Activated CD8-positive, alpha-beta memory T cell treated with anti-CD3 and anti-CD28 coated beads, Interleukin-2, amount 50 U/mL, for 1 hour (primary cell): Measurements from ENCODE around the gene APRT.

Experiments used
- DNase-seq: peaks from one replicate; pipeline ENCODE4 v3.0.0-alpha.2; 2020; ENCODE audit errors: extremely low read depth

APRT gene

GRCh38 chr16:88822281-88823040, 10.7 kb upstream of the APRT start:
- no peak for DNase-seq

- DNase-seq, result no peak
Observed at GRCh38 chr16:88821168-88821850, 9.6 kb upstream of the APRT start.

DNA sequence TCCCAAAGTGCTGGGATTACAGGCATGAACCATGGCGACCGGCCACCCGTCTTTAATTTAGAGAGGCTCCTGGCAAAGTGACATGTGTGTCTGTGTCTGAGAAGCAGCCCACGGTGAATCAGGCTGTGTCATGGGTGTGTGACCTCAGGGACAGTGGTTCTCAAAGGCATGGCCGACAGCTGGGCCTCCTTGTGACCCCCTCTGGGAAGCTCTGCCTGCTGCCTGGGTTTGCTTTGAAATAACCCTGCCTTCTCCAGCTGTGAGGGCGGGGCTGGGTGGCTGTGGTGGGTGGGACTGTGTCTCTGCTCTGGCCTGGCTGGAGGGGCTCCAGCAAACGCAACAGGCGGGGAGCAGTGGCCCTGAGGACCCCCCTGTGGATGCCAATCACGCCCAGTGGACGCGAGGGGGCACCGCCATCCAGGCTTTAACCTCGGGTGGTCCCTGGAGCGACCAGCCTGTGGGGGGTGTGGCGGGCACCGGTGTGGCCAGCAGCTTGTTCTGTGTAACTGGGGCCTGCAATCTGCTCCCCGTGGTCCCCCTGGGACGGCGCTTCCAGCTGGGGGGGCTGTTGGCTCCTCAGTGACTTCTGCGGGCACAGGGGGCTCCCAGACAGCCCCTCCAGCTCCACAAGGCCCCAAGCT, 8.8 kb upstream of the APRT start:
- no peak for DNase-seq

DNA sequence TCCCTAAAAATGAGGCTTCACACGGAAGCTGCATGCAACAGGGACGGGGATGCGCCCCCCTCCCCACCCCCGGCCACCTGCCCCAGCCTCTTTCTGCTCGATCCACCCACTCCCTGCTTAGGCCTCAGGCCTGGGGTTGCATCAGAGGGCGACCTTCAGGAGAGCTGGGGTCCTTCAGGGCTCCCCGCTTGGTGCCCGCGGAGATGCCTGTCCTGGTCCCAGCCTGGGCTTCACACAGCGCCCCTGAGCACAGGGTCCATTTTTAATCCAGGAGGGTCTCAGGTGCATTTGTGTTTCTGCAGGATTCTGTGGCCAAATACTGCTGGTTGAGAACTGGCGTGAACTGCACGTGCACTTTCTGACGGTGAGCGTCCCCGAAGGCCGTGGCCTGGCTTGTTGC, 7.4 kb upstream of the APRT start:
- no peak for DNase-seq

GRCh38 chr16:88818575-88818874, 6.8 kb upstream of the APRT start:
- DNase-seq, result no peak

- DNase-seq, result no peak
Observed at GRCh38 chr16:88817785-88818574, 6.3 kb upstream of the APRT start.

DNA sequence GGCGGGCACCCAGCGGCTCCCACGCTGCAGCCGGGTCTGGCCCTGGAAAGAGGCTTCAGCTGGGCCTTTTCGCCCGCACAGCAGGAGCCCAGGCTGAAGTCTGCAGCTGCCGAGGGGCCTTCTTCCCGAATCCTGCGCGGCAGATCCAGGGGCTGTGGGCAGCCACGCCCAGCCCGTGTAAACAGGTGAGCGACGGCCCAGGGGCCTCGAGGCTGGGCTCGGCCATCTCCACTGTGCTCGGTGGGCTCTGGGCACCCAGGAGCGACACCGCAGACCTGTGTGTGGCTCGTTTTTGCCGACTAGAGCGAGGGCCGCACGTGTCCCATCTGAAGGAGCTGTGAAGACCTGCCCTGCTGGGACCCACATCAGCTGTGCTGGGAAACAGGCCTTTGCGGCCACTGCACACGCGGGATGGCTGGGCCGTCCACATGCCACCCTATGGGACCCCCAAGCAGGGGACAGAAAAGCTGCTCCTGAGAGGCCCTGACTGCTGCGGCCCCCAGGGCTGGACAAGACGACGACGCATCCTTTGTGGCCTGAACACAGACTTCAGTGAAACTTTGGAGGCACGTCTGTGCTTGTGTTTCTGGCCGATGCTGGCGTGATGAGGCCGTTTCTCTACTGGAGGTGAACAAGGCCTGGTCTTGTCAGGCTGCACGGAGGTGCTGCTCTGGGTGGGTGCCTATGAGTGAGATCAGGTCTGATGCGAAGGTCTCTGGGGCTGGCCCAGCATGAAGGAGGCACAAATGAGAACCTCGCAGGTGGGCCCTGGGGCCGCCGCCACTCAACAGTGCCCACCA, 5.2 kb upstream of the APRT start:
- no peak for DNase-seq

GRCh38 chr16:88815901-88816589, 4.3 kb upstream of the APRT start:
- DNase-seq, result no peak

GRCh38 chr16:88815227-88815626, 3.5 kb upstream of the APRT start:
- DNase-seq, result no peak

GRCh38 chr16:88814144-88814502, 2.4 kb upstream of the APRT start:
- no peak for DNase-seq

- no peak for DNase-seq
Observed at GRCh38 chr16:88813269-88814143, 1.8 kb upstream of the APRT start.

DNA sequence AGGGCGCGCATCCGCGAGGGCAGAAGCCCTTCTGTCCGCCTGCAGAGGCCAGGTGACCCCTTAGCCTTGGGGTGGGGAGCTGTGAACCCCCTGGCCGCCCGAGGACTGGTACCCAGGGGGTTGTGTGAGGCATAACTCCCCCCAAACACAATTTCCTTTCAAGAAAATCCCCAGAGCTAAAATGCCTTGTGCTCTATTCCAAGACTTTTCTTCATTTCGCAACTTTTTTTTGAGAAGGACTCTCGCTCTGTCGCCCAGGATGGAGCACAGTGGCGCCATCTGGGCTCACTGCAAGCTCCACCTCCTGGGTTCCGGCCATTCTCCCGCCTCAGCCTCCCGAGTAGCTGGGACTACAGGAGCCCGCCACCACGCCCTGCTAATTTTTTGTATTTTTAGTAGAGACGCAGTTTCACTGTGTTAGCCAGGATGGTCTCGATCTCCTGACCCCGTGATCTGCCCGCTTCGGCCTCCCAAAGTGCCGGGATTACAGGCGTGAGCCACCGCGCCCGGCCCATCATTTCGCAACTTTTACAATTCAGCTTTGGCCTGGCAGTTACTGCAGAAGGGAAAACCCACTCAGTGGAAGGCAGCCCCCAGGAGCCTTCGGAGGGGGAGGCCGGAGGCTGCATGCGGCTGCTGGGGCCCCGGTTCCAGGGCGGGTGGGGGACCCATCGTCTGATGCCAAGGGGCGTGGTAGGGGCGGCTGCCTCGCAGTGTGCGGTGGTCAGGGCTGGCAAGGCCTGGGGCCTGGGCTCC, 963 bp upstream of the APRT start:
- DNase-seq, result no peak

DNA sequence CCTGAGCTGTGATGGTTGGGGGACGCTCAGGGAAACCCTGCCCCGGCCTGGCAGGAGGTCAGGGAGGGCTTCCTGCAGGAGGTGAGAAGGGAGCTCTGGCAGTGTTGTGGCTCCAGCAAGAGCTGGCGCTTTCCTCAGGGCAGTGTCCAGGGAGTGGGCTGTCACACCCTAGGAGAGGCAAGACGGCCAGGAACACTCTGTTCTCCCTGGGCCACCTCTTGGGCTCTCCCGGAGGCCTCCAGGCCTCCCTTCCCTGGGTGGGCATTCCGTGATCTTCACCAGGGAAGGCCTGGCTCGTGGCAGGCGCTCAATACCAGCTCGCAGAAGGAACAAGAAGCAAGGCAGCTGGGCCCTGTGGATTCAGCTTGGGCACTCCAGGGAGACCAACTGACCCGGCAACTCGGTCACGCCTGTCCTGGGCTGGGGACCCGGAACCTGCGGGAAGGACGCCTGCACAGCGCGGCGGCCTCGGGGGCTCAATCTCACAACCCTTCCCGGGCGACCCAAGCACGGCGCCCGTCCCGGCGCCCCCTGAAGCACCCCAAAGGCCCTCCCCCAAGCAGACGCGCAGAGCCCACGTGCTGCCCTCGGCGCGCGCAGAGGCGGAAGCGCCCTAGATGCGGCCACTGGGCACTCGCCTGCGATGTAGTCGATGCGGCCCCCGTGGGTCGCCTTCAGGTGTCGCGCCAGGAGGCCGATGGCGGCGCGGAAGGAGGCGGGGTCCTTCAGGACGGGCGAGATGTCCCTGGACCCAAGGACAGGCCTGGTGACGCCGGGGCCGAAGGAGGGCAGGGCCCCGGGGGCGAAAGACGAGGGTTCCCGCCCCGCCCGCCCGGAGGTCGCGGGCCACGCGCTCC, 588 bp downstream of the APRT start:
- DNase-seq, result no peak

DNA sequence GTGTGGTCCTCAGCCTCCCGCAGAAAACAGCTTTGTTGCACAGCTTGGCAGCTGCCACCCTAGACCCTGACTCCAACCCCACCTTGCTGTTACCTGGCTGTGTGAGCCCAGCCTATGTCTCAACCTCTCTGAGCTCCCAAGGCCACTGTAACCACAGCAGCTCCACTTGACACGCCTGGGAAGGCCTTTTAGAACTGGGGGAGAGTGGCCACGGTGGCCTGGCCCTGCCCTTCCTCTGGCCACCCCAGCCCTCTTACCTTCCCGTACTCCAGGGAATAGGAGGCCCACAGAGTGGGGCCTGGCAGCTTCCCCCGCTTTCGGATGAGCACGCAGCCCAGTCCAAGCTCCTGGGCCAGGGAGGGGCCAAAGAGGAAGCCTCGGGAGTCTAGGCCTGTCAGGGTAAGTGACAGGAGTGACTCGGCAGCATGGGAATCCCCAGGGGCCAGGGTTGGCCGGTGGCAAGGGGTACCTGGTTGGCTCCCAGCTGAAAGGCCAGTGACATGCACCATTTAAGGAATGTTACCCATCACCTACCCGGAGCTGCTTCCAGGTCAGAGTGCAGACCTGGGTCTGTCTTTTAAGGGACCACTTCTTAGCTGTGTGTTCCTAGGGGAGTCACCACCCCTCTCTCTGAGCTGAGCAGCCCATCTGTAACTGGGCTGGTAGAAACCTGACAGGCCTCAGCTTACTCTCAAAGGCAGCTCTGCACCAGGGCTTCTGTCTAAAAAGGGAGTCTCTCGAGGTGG, 1.4 kb downstream of the APRT start:
- DNase-seq, result no peak

- no peak for DNase-seq
Observed at GRCh38 chr16:88809676-88810165, 2.0 kb downstream of the APRT start.

DNA sequence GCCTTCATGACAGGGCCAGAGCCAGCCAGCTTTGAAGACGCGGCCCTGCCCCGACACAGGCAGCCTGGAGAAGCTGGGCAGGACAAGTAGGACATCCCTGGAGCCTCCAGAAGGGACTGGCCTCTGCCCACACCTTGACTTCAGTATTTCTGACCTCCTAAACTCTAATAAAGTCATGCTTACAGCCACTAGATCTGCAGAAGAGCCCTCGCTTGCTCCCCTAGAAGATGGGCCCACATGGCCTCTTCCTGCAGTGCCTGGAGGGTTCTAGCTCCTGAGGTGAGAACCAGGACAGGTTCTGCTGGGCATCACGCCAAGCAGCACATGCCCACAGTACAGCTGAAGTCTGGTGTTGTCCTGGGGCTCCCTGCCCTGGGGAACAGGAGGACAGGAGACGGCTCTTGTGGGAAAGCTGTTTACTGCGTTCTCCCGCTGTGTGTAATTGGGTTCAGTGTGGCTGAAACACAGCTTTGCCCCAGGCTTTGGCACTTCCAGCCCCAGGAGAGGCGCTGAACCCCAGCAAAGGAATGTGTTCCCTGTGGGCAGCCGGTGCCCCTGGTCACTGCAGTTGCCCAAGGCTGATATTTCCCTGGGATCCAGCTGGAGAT, 2.6 kb downstream of the APRT start:
- DNase-seq, result no peak
